Cardiac fibroblast (primary cell): ENCODE results near the gene CLIP1.

Experiments
- DNase-seq, 2 donors: peaks; one replicate each; pipeline versions ENCODE4 v3.0.0 to v3.0.0-alpha.2; 2010; ENCODE audit warnings: low read depth in 2 of 2
- H3K4me3 ChIP-seq, 2 donors: replicated peaks in 1 of 2; 1 replicate in 1 of 2; 2 replicates in 1 of 2; pipeline ENCODE4 v1.5.1; 2011; ENCODE audit warnings: low read depth in 2 of 2, low read length in 2 of 2, mild to moderate bottlenecking in 2 of 2, moderate library complexity in 1 of 2
- TF ChIP-seq, protein P1 (sequence below): IDR thresholded peaks from one replicate; pipeline ENCODE4 v1.5.1; 2011; ENCODE audit warnings: low read depth, mild to moderate bottlenecking, low read length, inconsistent platforms

CLIP1 gene

DNA sequence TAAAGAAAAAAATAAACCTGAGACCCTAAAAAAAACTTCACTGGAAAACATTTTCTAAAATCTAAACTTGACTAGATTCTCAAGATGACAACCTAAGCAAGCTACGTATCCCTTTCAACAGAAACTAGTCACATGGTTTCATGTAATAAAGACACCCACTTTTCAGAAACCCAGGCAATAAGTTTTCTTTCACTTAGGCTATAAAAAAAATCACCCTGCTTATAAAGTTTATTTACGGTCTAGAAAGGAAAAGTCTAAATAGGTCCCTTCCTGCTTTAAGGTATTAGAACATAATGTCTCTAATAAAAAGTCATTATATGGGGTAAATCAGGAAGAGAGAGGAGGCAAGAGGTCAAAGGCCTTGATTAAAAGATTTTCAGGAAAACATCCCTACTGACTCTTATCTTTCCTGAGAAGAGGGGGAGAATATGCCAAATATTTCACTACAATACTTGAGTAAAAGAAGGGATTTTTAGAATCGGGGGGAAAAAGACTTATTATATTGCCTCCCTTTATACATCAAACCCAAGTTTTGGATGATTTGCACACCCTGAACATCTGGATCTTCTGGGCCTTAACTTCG, 9.5 kb downstream of the CLIP1 start:
- no peak overlapping the region for H3K4me3 ChIP-seq
- TF ChIP-seq, protein P1, sequence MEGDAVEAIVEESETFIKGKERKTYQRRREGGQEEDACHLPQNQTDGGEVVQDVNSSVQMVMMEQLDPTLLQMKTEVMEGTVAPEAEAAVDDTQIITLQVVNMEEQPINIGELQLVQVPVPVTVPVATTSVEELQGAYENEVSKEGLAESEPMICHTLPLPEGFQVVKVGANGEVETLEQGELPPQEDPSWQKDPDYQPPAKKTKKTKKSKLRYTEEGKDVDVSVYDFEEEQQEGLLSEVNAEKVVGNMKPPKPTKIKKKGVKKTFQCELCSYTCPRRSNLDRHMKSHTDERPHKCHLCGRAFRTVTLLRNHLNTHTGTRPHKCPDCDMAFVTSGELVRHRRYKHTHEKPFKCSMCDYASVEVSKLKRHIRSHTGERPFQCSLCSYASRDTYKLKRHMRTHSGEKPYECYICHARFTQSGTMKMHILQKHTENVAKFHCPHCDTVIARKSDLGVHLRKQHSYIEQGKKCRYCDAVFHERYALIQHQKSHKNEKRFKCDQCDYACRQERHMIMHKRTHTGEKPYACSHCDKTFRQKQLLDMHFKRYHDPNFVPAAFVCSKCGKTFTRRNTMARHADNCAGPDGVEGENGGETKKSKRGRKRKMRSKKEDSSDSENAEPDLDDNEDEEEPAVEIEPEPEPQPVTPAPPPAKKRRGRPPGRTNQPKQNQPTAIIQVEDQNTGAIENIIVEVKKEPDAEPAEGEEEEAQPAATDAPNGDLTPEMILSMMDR: no peak
- no peak for DNase-seq

DNA sequence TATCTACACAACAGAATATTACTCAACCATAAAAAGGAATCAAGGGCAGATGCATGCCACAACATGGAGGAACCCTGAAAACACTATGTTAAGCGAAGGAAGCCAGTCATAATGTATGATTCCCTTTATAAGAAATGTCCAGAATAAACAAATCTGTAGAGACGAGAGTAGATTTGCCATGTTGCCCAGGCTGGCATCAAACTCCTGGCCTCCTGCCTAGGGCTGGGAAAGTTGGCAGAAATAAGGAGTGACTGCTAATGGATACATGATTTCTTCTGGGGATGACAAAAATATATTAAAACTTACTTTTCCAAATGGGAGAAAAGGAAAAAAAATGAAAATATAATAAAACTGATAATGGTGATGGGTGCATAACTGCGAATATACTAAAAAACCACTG, 10.9 kb downstream of the CLIP1 start:
- no peak overlapping the region for H3K4me3 ChIP-seq
- TF ChIP-seq, protein P1: no peak
- DNase-seq: no peak

DNA sequence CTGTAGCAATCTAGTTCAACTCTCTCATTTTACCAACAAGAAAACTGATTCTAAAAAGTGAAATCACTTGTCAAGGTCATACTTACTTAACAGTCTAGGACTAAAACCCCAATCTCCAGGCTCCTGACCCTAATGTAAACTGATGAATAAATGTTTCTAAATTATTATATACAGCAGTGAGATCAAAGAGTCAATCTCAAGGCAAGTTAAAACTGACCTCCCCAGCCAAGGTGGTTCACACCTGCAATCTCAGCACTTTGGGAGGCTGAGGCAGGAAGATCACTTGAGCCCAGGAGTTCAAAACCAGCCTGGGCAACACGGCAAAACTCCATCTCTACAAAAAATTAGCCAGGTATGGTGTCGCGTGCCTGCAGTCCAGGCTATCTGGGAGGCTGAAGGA, 15.3 kb downstream of the CLIP1 start:
- H3K4me3 ChIP-seq: no peak overlapping the region
- TF ChIP-seq, protein P1: no peak
- DNase-seq: no peak

DNA sequence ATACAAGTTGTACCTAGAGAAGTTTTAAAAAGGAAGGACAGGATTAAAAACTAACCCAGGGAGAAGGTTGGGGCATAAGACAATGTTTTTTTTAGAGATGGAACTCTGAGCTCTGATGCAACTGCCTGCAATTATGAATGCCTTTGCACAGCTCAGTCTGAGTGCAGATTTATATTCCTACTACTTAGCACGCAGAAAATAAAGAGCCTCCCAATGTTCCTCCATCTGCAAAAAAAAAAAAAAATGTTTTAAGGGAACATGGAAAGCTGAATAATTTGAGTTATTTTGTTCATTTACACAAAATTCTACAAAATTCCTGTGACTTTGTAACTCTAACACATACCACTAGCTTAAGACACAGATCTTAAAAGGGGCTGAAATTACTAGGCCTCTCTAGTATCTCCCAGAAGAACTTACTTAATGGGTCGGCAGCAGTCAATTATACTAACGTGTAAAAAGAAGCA, 15.7 kb downstream of the CLIP1 start:
- peak; percentile 54 to 68 for DNase-seq
- TF ChIP-seq, protein P1: no peak
- H3K4me3 ChIP-seq: no peak overlapping the region

DNA sequence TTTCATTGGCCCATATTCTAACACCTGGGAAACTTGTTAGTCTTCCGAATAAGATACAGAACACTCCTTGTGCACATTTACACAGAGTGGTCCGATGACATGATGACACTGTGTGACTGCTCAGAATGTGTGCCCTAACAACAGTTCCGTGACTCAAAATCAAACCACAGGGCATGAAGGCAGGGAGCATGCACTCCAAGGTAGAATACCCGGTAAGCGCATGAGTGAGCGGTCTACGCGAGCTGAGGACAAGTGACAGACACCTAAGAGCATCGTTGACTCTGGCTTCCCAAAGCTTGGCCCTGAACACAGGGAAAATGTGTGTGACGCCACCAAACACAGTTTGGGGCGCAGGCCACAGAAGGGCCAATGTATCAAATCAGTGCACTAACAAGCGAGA, 18.6 kb downstream of the CLIP1 start:
- no peak for DNase-seq
- H3K4me3 ChIP-seq: no peak overlapping the region
- TF ChIP-seq, protein P1: no peak

DNA sequence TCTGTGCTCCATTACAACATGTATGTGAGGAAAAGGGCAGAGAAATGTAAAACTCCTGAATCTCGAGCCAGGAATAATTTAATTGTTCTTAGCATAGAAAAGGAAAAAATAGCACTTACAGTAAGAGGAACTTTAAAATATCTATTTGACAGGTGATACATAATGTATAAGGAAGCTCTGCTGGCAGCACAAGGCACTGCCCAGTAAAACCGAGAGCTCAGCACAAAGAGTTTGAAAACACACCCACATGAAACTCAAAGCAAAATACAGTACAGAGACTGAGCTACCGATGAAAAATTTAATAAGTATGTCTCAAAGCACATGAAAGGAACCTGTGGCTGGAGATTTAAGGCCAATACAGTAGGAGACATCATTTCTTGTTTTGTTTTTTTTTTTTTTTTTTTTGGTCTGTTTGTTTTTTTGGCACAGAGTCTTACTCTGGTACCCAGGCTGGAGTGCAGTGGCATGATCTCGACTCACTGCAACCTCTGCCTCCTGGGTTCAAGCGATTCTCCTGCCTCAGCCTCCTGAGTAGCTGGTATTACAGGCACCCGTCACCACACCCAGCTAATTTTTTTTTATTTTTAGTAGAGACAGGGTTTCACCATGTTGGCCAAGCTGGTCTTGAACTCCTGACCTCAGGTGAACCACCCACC, 19.2 kb downstream of the CLIP1 start:
- TF ChIP-seq, protein P1: no peak
- no peak overlapping the region for H3K4me3 ChIP-seq
- no peak for DNase-seq
